ENCODE results near the gene IGF2BP2. TPM values are rescaled to one million over a fixed set of nuclear protein-coding genes. Genes with fewer than 3 reads are reported as not detected.

The IGF2BP2 gene
- total and polyA plus RNA-seq, 2 donors (not counting 1 experiment from before 2014, with no cell fraction given): 0.01 TPM; not detected in 1

DNA sequence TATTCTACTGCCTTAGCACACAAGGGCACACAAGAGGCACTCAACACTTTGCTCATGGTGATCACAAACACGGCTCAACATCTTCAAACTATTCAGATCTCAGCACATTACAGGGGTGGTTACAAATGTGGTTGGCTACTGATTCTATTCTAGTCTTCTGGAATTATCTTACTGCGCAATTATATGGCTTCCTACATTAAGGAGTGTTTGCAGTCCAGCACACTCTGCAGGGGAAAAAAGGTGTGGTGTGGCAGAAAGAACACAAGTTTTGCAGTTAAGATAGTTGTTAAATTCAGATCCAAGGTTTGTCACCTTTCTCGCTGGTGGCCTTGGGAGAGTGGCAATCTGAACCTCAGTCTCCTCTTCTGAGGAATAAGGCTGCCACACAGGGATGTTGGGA, 31.9 kb downstream of the IGF2BP2 start:
- CTCF ChIA-PET: no interaction called here
- H3K9me3 Mint-ChIP-seq (ENCODE audit: insufficient read depth): no peaks in the 10 kb centered on the region

DNA sequence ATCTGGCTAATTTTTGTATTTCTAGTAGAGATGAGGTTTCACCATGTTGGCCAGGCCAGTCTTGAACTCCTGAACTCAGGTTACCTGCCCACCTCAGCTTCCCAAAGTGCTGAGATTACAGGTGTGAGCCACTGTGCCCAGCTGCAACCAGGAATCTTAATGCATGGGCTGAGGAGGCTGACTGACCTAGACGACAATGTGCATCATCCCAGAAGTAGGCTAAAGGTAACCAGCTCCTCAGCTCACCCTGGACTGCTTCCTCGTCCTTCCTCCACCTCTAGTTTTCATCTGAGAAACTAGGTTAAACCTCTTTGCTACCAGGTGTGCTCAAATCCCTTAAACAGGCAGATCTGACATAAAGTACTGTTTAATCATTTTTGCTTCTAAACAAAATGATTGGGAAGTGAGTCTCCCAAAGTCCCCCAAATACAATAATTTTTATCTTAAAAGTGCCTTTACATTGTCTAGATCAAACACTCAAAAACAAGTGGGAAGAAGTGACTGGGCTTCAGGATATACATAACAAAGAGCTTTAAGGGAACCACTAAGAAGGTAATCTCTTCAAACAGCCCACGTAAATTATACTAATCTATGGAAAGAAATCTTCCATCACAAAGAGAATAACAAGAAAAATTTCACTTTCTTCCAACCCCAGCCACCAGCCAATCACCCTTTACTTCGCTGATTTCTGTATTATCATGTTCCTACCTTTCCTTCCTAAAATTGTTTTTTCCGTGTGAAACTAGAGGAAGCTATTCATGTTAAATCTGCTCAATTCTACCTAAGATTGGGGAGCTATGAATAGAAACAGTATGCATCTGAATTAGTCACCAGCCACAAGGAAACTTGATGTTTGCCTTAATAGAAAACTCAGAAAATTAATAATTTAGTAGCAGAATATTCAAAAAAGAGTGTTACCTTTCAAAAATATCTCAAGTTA, 34.7 kb downstream of the IGF2BP2 start:
- ATAC-seq (ENCODE audit: low read depth): no peak
- no peak overlapping the region for H3K4me3 Mint-ChIP-seq
- no peaks in the 10 kb centered on the region for H3K4me1 Mint-ChIP-seq
- no peak overlapping the region for H3K27ac ChIP-seq (ENCODE audit: low read length in 2 of 2)
- no peak overlapping the region for H3K4me3 ChIP-seq (ENCODE audit: control extremely low read depth in 1 of 5, extremely low read depth in 1 of 5, insufficient read depth in 1 of 5, low read depth in 2 of 5, low read length in 4 of 5)
- peaks cover 0 to 3% (median 0%) of the 10 kb centered on the region in 3 donors for H3K9me3 ChIP-seq (ENCODE audit: control extremely low read depth in 1 of 3, control insufficient read depth in 2 of 3, insufficient read depth in 1 of 3, low read length in 2 of 3)
- WGBS (ENCODE audit: insufficient coverage): 73% methylated on average over 3 of the region's 5 CpGs
- no peak overlapping the region for H2AFZ ChIP-seq (ENCODE audit: insufficient read depth, low read depth, low read length, poor library complexity, severe bottlenecking)
- POLR2A ChIA-PET: no interaction called here
- H3K27me3 ChIP-seq (replicated peaks in 1 of 4; ENCODE audit: control extremely low read depth in 1 of 4, control insufficient read depth in 3 of 4, insufficient read depth in 4 of 4, low read length in 3 of 4): no peaks in the 10 kb centered on the region
- H4K20me1 ChIP-seq (ENCODE audit: control insufficient read depth, insufficient read depth, low read length, poor library complexity, severe bottlenecking): no peaks in the 10 kb centered on the region
- H3K9me3 Mint-ChIP-seq (ENCODE audit: insufficient read depth): no peaks in the 10 kb centered on the region
- no peaks in the 10 kb centered on the region for H3K4me1 ChIP-seq (ENCODE audit: control insufficient read depth in 2 of 2, insufficient read depth in 2 of 2, low read length in 2 of 2)
- no peaks in the 10 kb centered on the region for H3K79me2 ChIP-seq (ENCODE audit: control insufficient read depth, insufficient read depth, low read length)
- no peak for TF ChIP-seq EZH2 (IDR thresholded peaks at IDR 0.05; ENCODE audit: borderline replicate concordance, insufficient read depth, low read depth, low read length, poor library complexity, severe bottlenecking)
- TF ChIP-seq, protein P1, sequence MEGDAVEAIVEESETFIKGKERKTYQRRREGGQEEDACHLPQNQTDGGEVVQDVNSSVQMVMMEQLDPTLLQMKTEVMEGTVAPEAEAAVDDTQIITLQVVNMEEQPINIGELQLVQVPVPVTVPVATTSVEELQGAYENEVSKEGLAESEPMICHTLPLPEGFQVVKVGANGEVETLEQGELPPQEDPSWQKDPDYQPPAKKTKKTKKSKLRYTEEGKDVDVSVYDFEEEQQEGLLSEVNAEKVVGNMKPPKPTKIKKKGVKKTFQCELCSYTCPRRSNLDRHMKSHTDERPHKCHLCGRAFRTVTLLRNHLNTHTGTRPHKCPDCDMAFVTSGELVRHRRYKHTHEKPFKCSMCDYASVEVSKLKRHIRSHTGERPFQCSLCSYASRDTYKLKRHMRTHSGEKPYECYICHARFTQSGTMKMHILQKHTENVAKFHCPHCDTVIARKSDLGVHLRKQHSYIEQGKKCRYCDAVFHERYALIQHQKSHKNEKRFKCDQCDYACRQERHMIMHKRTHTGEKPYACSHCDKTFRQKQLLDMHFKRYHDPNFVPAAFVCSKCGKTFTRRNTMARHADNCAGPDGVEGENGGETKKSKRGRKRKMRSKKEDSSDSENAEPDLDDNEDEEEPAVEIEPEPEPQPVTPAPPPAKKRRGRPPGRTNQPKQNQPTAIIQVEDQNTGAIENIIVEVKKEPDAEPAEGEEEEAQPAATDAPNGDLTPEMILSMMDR (IDR thresholded peaks at IDR 0.05): no peak
- intact Hi-C loops (cut with micrococcal nuclease): no loop called here
- DNase-seq: no peak
- H3K36me3 ChIP-seq (replicated peaks in 1 of 2; ENCODE audit: control extremely low read depth in 1 of 2, control insufficient read depth in 1 of 2, extremely low read depth in 1 of 2, insufficient read depth in 2 of 2, low read length in 1 of 2): no peaks in the 10 kb centered on the region
- H3K9ac ChIP-seq (ENCODE audit: low read length): no peak overlapping the region
- peaks cover 31% of the 10 kb centered on the region for H3K27me3 Mint-ChIP-seq
- no peak overlapping the region for H3K27ac Mint-ChIP-seq
- CTCF ChIA-PET: interaction anchor here (1.3 to 1.6 kb wide), 2 partner anchors 9 to 22 kb away, joined by 3 read pairs; no protein-coding TSS in a partner anchor
- H3K4me2 ChIP-seq (replicated peaks; ENCODE audit: low read depth, low read length, poor library complexity, severe bottlenecking): no peak overlapping the region

More for the DNA sequence above, 31.9 kb downstream of the IGF2BP2 start:
- no peaks in the 10 kb centered on the region for H3K27me3 ChIP-seq (replicated peaks in 1 of 4; ENCODE audit: control extremely low read depth in 1 of 4, control insufficient read depth in 3 of 4, insufficient read depth in 4 of 4, low read length in 3 of 4)
- H3K36me3 ChIP-seq (replicated peaks in 1 of 2; ENCODE audit: control extremely low read depth in 1 of 2, control insufficient read depth in 1 of 2, extremely low read depth in 1 of 2, insufficient read depth in 2 of 2, low read length in 1 of 2): no peaks in the 10 kb centered on the region
- H3K4me1 ChIP-seq (ENCODE audit: control insufficient read depth in 2 of 2, insufficient read depth in 2 of 2, low read length in 2 of 2): no peaks in the 10 kb centered on the region
- H4K20me1 ChIP-seq (ENCODE audit: control insufficient read depth, insufficient read depth, low read length, poor library complexity, severe bottlenecking): no peaks in the 10 kb centered on the region
- POLR2A ChIA-PET: no interaction called here
- Mint-ChIP-seq H3K4me3 (no peak overlapping the region), H3K27me3 (peaks cover 35% of the 10 kb centered on the region), H3K4me1 (no peaks in the 10 kb centered on the region), H3K27ac (no peak overlapping the region)
- H3K4me3 ChIP-seq (ENCODE audit: control extremely low read depth in 1 of 5, extremely low read depth in 1 of 5, insufficient read depth in 1 of 5, low read depth in 2 of 5, low read length in 4 of 5): no peak overlapping the region
- ATAC-seq (ENCODE audit: low read depth): no peak
- H3K27ac ChIP-seq (ENCODE audit: low read length in 2 of 2): no peak overlapping the region
- no peak overlapping the region for H3K4me2 ChIP-seq (replicated peaks; ENCODE audit: low read depth, low read length, poor library complexity, severe bottlenecking)
- intact Hi-C loops (cut with micrococcal nuclease): no loop called here
- peaks cover 0 to 3% (median 0%) of the 10 kb centered on the region in 3 donors for H3K9me3 ChIP-seq (ENCODE audit: control extremely low read depth in 1 of 3, control insufficient read depth in 2 of 3, insufficient read depth in 1 of 3, low read length in 2 of 3)
- H3K9ac ChIP-seq (ENCODE audit: low read length): no peak overlapping the region
- no peak overlapping the region for H2AFZ ChIP-seq (ENCODE audit: insufficient read depth, low read depth, low read length, poor library complexity, severe bottlenecking)
- no CpG with 5 or more reads among the region's 3 CpGs for WGBS (ENCODE audit: insufficient coverage)
- no peak for DNase-seq
- no peak for TF ChIP-seq EZH2 (IDR thresholded peaks at IDR 0.05; ENCODE audit: borderline replicate concordance, insufficient read depth, low read depth, low read length, poor library complexity, severe bottlenecking)
- TF ChIP-seq, protein P1 (IDR thresholded peaks at IDR 0.05): no peak
- H3K79me2 ChIP-seq (ENCODE audit: control insufficient read depth, insufficient read depth, low read length): no peaks in the 10 kb centered on the region
